HG02943 (cell line): ENCODE data around the gene RAB39A.
A peak's percentile ranks its signal among the peaks of the same experiment; 100 is the strongest.
"Not testable (repeated sequence)": the region's sequence is repeated elsewhere in the genome, so short reads cannot be mapped to it uniquely, and the experiment has no call there.

Source experiments
- ATAC-seq: cut with Tn5 transposase; IDR thresholded peaks from one replicate; pipeline ENCODE4 v1.9.1; 2021; ENCODE audit warnings: mild to moderate bottlenecking, low read depth, moderate library complexity; ENCODE audit not compliant: unreplicated experiment

Gene RAB39A

GRCh38 chr11:107928046-107928766, at the start of gene RAB39A:
Gene RAB39A, plus strand, starts transcription at chr11:107928448. Its CDS starts 121 bp downstream, at chr11:107928569.
- peak; percentile 98 for ATAC-seq

GRCh38 chr11:107881471-107881870, 46.8 kb upstream of the RAB39A start:
- not testable (repeated sequence) for ATAC-seq

- no peak for ATAC-seq
Observed at GRCh38 chr11:107882095-107882820, 46.0 kb upstream of the RAB39A start.

- no peak for ATAC-seq
Observed at GRCh38 chr11:107898270-107898669, 30.0 kb upstream of the RAB39A start.

GRCh38 chr11:107908211-107908610, 20.0 kb upstream of the RAB39A start:
- ATAC-seq = no peak

GRCh38 chr11:107912415-107912814, 15.8 kb upstream of the RAB39A start:
- ATAC-seq = not testable (repeated sequence)

GRCh38 chr11:107915229-107915628, 13.0 kb upstream of the RAB39A start:
- ATAC-seq = no peak

GRCh38 chr11:107916671-107917241, 11.5 kb upstream of the RAB39A start:
- ATAC-seq = no peak

GRCh38 chr11:107921997-107922396, 6.3 kb upstream of the RAB39A start:
- ATAC-seq = no peak

- not testable (repeated sequence) for ATAC-seq
Observed at GRCh38 chr11:107923519-107923918, 4.7 kb upstream of the RAB39A start.

GRCh38 chr11:107924306-107924705, 3.9 kb upstream of the RAB39A start:
- no peak for ATAC-seq

GRCh38 chr11:107927559-107927958, 689 bp upstream of the RAB39A start:
- no peak for ATAC-seq

- ATAC-seq = peak; percentile 18
Observed at GRCh38 chr11:107928767-107929507, 689 bp downstream of the RAB39A start.

GRCh38 chr11:107929611-107930200, 1.5 kb downstream of the RAB39A start:
- ATAC-seq = no peak

- no peak for ATAC-seq
Observed at GRCh38 chr11:107931206-107931605, 3.0 kb downstream of the RAB39A start.

GRCh38 chr11:107947904-107948303, 19.7 kb downstream of the RAB39A start:
- no peak for ATAC-seq

- ATAC-seq = not testable (repeated sequence)
Observed at GRCh38 chr11:107948328-107948727, 20.1 kb downstream of the RAB39A start.

GRCh38 chr11:107951155-107951554, 22.9 kb downstream of the RAB39A start:
- no peak for ATAC-seq

- ATAC-seq = no peak
Observed at GRCh38 chr11:107953446-107953845, 25.2 kb downstream of the RAB39A start.

- ATAC-seq = no peak
Observed at GRCh38 chr11:107956543-107956942, 28.3 kb downstream of the RAB39A start.
